GF-D8 (cell line): ENCODE measurements around the gene ESRRB.
"Not testable (repeated sequence)": the region's sequence is repeated elsewhere in the genome, so short reads cannot be mapped to it uniquely, and the experiment has no call there.

Experiments used
- DNase-seq: peaks from one replicate; lab custom pipeline; 2025; lab: John Stamatoyannopoulos, UW

ESRRB gene

GRCh38 chr14:76497550-76498462 lies 121.9 kb downstream of the ESRRB start:
- DNase-seq, result no peak

- DNase-seq, result no peak
These were observed 122.6 kb downstream of the ESRRB start for GRCh38 chr14:76498463-76498935.

GRCh38 chr14:76498976-76499375 lies 123.0 kb downstream of the ESRRB start:
- no peak for DNase-seq

GRCh38 chr14:76499399-76499798 lies 123.5 kb downstream of the ESRRB start:
- DNase-seq, result no peak

GRCh38 chr14:76500011-76500410 lies 124.1 kb downstream of the ESRRB start:
- no peak for DNase-seq

- no peak for DNase-seq
These were observed 124.5 kb downstream of the ESRRB start for GRCh38 chr14:76500480-76500879.

GRCh38 chr14:76501156-76501720 lies 125.3 kb downstream of the ESRRB start:
- no peak for DNase-seq

GRCh38 chr14:76502219-76502618 lies 126.3 kb downstream of the ESRRB start:
- no peak for DNase-seq

- DNase-seq, result no peak
These were observed 126.7 kb downstream of the ESRRB start for GRCh38 chr14:76502638-76503037.

GRCh38 chr14:76509311-76509710 lies 133.4 kb downstream of the ESRRB start:
- no peak for DNase-seq

GRCh38 chr14:76510181-76510580 lies 134.2 kb downstream of the ESRRB start:
- no peak for DNase-seq

GRCh38 chr14:76514213-76514998 lies 138.5 kb downstream of the ESRRB start:
- DNase-seq, result no peak

- DNase-seq, result no peak
These were observed 140.9 kb downstream of the ESRRB start for GRCh38 chr14:76516884-76517283.

GRCh38 chr14:76518366-76518765 lies 142.4 kb downstream of the ESRRB start:
- no peak for DNase-seq

GRCh38 chr14:76525106-76525821 lies 149.3 kb downstream of the ESRRB start:
- no peak for DNase-seq

GRCh38 chr14:76531085-76531484 lies 155.1 kb downstream of the ESRRB start:
- DNase-seq, result no peak

GRCh38 chr14:76531821-76532318 lies 155.9 kb downstream of the ESRRB start:
- no peak for DNase-seq

- not testable (repeated sequence) for DNase-seq
These were observed 160.7 kb downstream of the ESRRB start for GRCh38 chr14:76536636-76537035.

GRCh38 chr14:76537906-76538647 lies 162.1 kb downstream of the ESRRB start:
- DNase-seq, result peak; percentile 1

GRCh38 chr14:76538648-76539008 lies 162.7 kb downstream of the ESRRB start:
- no peak for DNase-seq

- DNase-seq, result no peak
These were observed 163.2 kb downstream of the ESRRB start for GRCh38 chr14:76539130-76539529.
